ENCODE data around the gene EFNA4.

EFNA4 gene

GRCh38 chr1:155064832-155065429, 1.4 kb downstream of the EFNA4 start:
- TF ChIP-seq CTCF (conservative IDR thresholded peaks at IDR 0.05): no peak
- H3K27ac ChIP-seq: no peak overlapping the region; the same call in 1 of the 2 replicates

GRCh38 chr1:155066777-155067176, 3.2 kb downstream of the EFNA4 start:
- H3K27ac ChIP-seq: no peak overlapping the region
- no peak for TF ChIP-seq CTCF (conservative IDR thresholded peaks at IDR 0.05)

- H3K27ac ChIP-seq: no peak overlapping the region
Observed at GRCh38 chr1:155068599-155068998, 5.1 kb downstream of the EFNA4 start.

GRCh38 chr1:155069551-155070157, 6.1 kb downstream of the EFNA4 start:
- TF ChIP-seq CTCF (conservative IDR thresholded peaks at IDR 0.05): no peak
- peak overlapping the region; percentile 61 for H3K27ac ChIP-seq

More at GRCh38 chr1:155068599-155068998, 5.1 kb downstream of the EFNA4 start:
- no peak for TF ChIP-seq CTCF (conservative IDR thresholded peaks at IDR 0.05)

- no peak for TF ChIP-seq CTCF (conservative IDR thresholded peaks at IDR 0.05)
- H3K27ac ChIP-seq: peak overlapping the region; percentile 61
Observed at GRCh38 chr1:155070158-155070621, 6.7 kb downstream of the EFNA4 start.

- H3K27ac ChIP-seq: peak overlapping the region; percentile 61
- peak; percentile 77 for TF ChIP-seq CTCF (conservative IDR thresholded peaks at IDR 0.05)
Observed at GRCh38 chr1:155070721-155071569, 7.4 kb downstream of the EFNA4 start.

- H3K27ac ChIP-seq: peak overlapping the region; percentile 61; the same call in 1 of the 2 replicates
Observed at GRCh38 chr1:155071701-155072100, 8.2 kb downstream of the EFNA4 start.

More at GRCh38 chr1:155071701-155072100, 8.2 kb downstream of the EFNA4 start:
- no peak for TF ChIP-seq CTCF (conservative IDR thresholded peaks at IDR 0.05)

All from VCaP (cell line).